ENCODE results near the gene MIA3. TPM values are rescaled to one million over a fixed set of nuclear protein-coding genes. Genes with fewer than 3 reads are reported as not detected.

The MIA3 gene
- total and polyA plus RNA-seq, 9 of the 15 experiments (the other 6 are each of a cell fraction or from before 2014, with no cell fraction given): 21.6 to 89.4 (median 40.8) TPM

DNA sequence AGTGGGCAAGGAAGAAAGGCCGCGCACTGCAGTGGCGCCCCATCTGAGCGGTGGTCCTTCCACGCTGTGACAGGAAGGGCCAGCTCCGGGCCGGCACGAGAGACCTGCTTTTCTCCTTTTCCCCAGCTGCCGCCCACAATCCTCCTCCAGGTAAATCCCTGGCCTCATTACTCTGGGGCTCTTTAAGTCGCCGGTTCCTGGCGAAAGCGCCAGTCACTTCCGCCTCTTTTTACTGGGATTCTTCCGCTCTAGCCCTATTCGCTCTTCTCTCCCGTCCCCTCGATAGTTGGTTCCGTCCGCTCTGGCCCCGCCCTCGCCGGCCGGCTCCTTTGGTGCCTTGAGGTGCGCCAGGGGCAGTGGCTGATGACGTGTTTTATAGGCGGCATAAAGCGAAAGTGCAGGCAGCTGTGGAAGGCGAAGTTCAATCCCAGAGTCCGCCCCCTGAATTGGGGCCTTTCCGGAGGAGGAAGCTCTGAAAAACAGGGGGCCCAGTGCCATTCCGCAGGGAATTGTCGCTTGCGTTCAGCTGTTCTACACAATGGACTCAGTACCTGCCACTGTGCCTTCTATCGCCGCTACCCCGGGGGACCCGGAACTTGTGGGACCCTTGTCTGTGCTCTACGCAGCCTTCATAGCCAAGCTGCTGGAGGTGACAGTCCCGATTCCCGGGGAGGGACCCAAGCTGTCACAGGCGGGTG is 26.2 kb downstream of the MIA3 start (continued):
- TF ChIP-seq MBD1 (CRISPR knock-in tag; IDR thresholded peaks at IDR 0.05): no peak
- TF ChIP-seq ZNF589 (CRISPR knock-in tag; IDR thresholded peaks at IDR 0.05; ENCODE audit: low read depth): no peak
- TF ChIP-seq, protein P1, sequence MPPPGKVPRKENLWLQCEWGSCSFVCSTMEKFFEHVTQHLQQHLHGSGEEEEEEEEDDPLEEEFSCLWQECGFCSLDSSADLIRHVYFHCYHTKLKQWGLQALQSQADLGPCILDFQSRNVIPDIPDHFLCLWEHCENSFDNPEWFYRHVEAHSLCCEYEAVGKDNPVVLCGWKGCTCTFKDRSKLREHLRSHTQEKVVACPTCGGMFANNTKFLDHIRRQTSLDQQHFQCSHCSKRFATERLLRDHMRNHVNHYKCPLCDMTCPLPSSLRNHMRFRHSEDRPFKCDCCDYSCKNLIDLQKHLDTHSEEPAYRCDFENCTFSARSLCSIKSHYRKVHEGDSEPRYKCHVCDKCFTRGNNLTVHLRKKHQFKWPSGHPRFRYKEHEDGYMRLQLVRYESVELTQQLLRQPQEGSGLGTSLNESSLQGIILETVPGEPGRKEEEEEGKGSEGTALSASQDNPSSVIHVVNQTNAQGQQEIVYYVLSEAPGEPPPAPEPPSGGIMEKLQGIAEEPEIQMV (tag; conservative IDR thresholded peaks at IDR 0.05; ENCODE audit: low read depth): no peak
- no peak for TF ChIP-seq NR0B1 (IDR thresholded peaks at IDR 0.05; ENCODE audit: partially characterized antibody)
- TF ChIP-seq GTF2F1 (IDR thresholded peaks at IDR 0.05; ENCODE audit: low read depth, low read length): peak; percentile 62; the same call in 1 of the 2 replicates
- peak; percentile 80 for TF ChIP-seq CC2D1A (IDR thresholded peaks at IDR 0.05)
- TF ChIP-seq CHD2 (IDR thresholded peaks at IDR 0.05; ENCODE audit: low read depth, low read length): peak; percentile 53; the same call in 1 of the 2 replicates
- TF ChIP-seq ETV1 (tag; conservative IDR thresholded peaks at IDR 0.05; ENCODE audit: low read depth): peak; percentile 99
- no peak for TF ChIP-seq NUFIP1 (IDR thresholded peaks at IDR 0.05; ENCODE audit: partially characterized antibody)
- no peak for TF ChIP-seq STAT5A (IDR thresholded peaks at IDR 0.05; ENCODE audit: borderline replicate concordance, low read length)
- no peak for TF ChIP-seq MCM2 (IDR thresholded peaks at IDR 0.05; ENCODE audit: low read depth)
- TF ChIP-seq TAF1 (IDR thresholded peaks at IDR 0.05; ENCODE audit: control insufficient read depth, extremely low read depth, insufficient read depth, low read length, severe bottlenecking): peak; percentile 91
- peak; percentile 55; the same call in 1 of the 2 replicates for TF ChIP-seq ZBTB33 (CRISPR knock-in tag; IDR thresholded peaks at IDR 0.05)
- 0 out of 2 replicates have a peak, but pooled peaks have one; percentile 22 for TF ChIP-seq ZNF511 (CRISPR knock-in tag; IDR thresholded peaks at IDR 0.05)
- TF ChIP-seq NFYB (IDR thresholded peaks at IDR 0.05; ENCODE audit: extremely low read depth, insufficient read length): peak; percentile 27
- TF ChIP-seq TCFL5 (CRISPR knock-in tag; conservative IDR thresholded peaks at IDR 0.05): no peak
- no peak for TF ChIP-seq RAD51 (IDR thresholded peaks at IDR 0.05; ENCODE audit: borderline replicate concordance, low read depth)
- TF ChIP-seq CBX8 (IDR thresholded peaks at IDR 0.05; ENCODE audit: borderline replicate concordance, extremely low read depth, low read depth, low read length, poor library complexity, severe bottlenecking): no peak
- peak; percentile 57 for TF ChIP-seq NR2C1 (IDR thresholded peaks at IDR 0.05)
- peak; percentile 68; the same call in 1 of the 2 replicates for TF ChIP-seq NR2C1 (tag; IDR thresholded peaks at IDR 0.05)
